ENCODE data around the gene MCM6. TPM values are rescaled to one million over a fixed set of nuclear protein-coding genes. Genes with fewer than 3 reads are reported as not detected.

Gene MCM6
- total RNA-seq, 1 experiment from 2014 or later, result 84.8 TPM

DNA sequence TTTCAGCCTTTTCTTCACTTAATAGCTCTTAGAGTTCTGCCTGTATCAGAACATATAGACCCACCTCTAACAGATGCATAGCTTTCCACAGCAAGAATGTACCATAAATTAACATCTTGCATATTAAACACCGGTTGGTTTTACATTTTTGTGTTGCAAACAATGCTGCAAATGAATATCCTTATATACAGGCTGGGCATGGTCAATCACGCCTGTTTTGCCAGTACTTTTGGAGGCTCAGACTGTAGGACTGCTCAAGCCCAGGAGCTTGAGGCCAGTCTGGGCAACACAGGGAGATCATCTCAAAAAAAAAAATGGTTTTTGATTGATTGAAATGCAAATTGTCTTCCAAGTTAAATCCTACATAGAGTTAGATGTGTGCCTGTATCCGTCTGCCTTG lies 37.7 kb downstream of the MCM6 start:
- BruUV-seq (replicated peaks), result no TSS peak
- TF ChIP-seq, protein P1, sequence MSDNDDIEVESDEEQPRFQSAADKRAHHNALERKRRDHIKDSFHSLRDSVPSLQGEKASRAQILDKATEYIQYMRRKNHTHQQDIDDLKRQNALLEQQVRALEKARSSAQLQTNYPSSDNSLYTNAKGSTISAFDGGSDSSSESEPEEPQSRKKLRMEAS (IDR thresholded peaks at IDR 0.05), result no peak
- TF ChIP-seq TCF7L2 (IDR thresholded peaks at IDR 0.05; ENCODE audit: borderline replicate concordance, extremely low read depth, insufficient read depth, insufficient read length), result no peak
- no peak for TF ChIP-seq YY1 (IDR thresholded peaks at IDR 0.05; ENCODE audit: extremely low read depth, insufficient replicate concordance, low read depth, low read length)
- TF ChIP-seq SP1 (IDR thresholded peaks at IDR 0.05; ENCODE audit: low read depth), result no peak
- TF ChIP-seq, protein P2, sequence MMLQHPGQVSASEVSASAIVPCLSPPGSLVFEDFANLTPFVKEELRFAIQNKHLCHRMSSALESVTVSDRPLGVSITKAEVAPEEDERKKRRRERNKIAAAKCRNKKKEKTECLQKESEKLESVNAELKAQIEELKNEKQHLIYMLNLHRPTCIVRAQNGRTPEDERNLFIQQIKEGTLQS (IDR thresholded peaks at IDR 0.05), result no peak
- TF ChIP-seq JUND (IDR thresholded peaks at IDR 0.05), result no peak
- TF ChIP-seq POLR2A (IDR thresholded peaks at IDR 0.05; ENCODE audit: borderline replicate concordance, extremely low read depth, insufficient read depth, insufficient read length), result no peak
- no peak for TF ChIP-seq FOSL1 (IDR thresholded peaks at IDR 0.05; ENCODE audit: low read depth)
- no peak for TF ChIP-seq RAD21 (IDR thresholded peaks at IDR 0.05; ENCODE audit: low read depth)
- no peak for TF ChIP-seq EGR1 (IDR thresholded peaks at IDR 0.05; ENCODE audit: low read depth)
- no peak for TF ChIP-seq ELF1 (IDR thresholded peaks at IDR 0.05; ENCODE audit: borderline replicate concordance, low read depth)
- TF ChIP-seq SRF (IDR thresholded peaks at IDR 0.05; ENCODE audit: low read depth), result no peak
- no peak for TF ChIP-seq SIN3A (IDR thresholded peaks at IDR 0.05; ENCODE audit: low read depth)
- TF ChIP-seq, protein P3, sequence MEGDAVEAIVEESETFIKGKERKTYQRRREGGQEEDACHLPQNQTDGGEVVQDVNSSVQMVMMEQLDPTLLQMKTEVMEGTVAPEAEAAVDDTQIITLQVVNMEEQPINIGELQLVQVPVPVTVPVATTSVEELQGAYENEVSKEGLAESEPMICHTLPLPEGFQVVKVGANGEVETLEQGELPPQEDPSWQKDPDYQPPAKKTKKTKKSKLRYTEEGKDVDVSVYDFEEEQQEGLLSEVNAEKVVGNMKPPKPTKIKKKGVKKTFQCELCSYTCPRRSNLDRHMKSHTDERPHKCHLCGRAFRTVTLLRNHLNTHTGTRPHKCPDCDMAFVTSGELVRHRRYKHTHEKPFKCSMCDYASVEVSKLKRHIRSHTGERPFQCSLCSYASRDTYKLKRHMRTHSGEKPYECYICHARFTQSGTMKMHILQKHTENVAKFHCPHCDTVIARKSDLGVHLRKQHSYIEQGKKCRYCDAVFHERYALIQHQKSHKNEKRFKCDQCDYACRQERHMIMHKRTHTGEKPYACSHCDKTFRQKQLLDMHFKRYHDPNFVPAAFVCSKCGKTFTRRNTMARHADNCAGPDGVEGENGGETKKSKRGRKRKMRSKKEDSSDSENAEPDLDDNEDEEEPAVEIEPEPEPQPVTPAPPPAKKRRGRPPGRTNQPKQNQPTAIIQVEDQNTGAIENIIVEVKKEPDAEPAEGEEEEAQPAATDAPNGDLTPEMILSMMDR (IDR thresholded peaks at IDR 0.05 in 2 of 3, conservative IDR thresholded peaks at IDR 0.05 in 1 of 3; ENCODE audit: borderline replicate concordance in 1 of 3, insufficient read depth in 1 of 3, low read depth in 2 of 3, low read length in 2 of 3), result no peak
- no peak for TF ChIP-seq ZNF274 (IDR thresholded peaks at IDR 0.05; ENCODE audit: low read depth, low read length)
- TF ChIP-seq, protein P4, sequence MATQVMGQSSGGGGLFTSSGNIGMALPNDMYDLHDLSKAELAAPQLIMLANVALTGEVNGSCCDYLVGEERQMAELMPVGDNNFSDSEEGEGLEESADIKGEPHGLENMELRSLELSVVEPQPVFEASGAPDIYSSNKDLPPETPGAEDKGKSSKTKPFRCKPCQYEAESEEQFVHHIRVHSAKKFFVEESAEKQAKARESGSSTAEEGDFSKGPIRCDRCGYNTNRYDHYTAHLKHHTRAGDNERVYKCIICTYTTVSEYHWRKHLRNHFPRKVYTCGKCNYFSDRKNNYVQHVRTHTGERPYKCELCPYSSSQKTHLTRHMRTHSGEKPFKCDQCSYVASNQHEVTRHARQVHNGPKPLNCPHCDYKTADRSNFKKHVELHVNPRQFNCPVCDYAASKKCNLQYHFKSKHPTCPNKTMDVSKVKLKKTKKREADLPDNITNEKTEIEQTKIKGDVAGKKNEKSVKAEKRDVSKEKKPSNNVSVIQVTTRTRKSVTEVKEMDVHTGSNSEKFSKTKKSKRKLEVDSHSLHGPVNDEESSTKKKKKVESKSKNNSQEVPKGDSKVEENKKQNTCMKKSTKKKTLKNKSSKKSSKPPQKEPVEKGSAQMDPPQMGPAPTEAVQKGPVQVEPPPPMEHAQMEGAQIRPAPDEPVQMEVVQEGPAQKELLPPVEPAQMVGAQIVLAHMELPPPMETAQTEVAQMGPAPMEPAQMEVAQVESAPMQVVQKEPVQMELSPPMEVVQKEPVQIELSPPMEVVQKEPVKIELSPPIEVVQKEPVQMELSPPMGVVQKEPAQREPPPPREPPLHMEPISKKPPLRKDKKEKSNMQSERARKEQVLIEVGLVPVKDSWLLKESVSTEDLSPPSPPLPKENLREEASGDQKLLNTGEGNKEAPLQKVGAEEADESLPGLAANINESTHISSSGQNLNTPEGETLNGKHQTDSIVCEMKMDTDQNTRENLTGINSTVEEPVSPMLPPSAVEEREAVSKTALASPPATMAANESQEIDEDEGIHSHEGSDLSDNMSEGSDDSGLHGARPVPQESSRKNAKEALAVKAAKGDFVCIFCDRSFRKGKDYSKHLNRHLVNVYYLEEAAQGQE (IDR thresholded peaks at IDR 0.05; ENCODE audit: low read depth), result no peak

More for the DNA sequence above, 37.7 kb downstream of the MCM6 start:
- no peaks in the 10 kb centered on the region for H3K9me3 ChIP-seq (ENCODE audit: control insufficient read depth in 1 of 2, insufficient read depth in 1 of 2, low read depth in 1 of 2, low read length in 2 of 2)
- peaks cover 14 to 24% of the 10 kb centered on the region in 2 experiments; a peak in 2 of 4 replicates for H3K36me3 ChIP-seq (ENCODE audit: control insufficient read depth in 1 of 2, insufficient read depth in 2 of 2, low read length in 2 of 2)
- H3K9me2 ChIP-seq (ENCODE audit: insufficient read depth), result no peaks in the 10 kb centered on the region
- CTCF ChIA-PET, result no interaction called here
- no peak overlapping the region for H2AFZ ChIP-seq (ENCODE audit: low read depth, low read length, poor library complexity, severe bottlenecking)
- no peak overlapping the region for H3K4me2 ChIP-seq (ENCODE audit: low read length)
- ATAC-seq, result no peak
- RAD21 ChIA-PET (ENCODE audit: low non-redundant PET in 1 of 2, low total read pairs in 2 of 2, uncharacterized antibody in 2 of 2, unreplicated experiment in 2 of 2), result no interaction called here
- H3K27me3 ChIP-seq (ENCODE audit: insufficient read depth, low read length), result no peaks in the 10 kb centered on the region
- no peaks in the 10 kb centered on the region for H4K20me1 ChIP-seq (ENCODE audit: insufficient read depth)
- no peak for DNase-seq (ENCODE audit: low read depth, low spot score)
- H3K9ac ChIP-seq (ENCODE audit: low read length), result no peak overlapping the region
- H3K79me2 ChIP-seq (ENCODE audit: insufficient read depth, low read length), result no peaks in the 10 kb centered on the region
- POLR2A ChIA-PET, result no interaction called here
- H3K4me3 ChIP-seq (replicated peaks in 1 of 2; ENCODE audit: low read depth in 1 of 2, low read length in 2 of 2), result no peak overlapping the region
- no peaks in the 10 kb centered on the region for H3K4me1 ChIP-seq (ENCODE audit: control insufficient read depth in 1 of 2, insufficient read depth in 2 of 2, low read length in 2 of 2)
- intact Hi-C loops (cut with micrococcal nuclease), result no loop called here
- H3K27ac ChIP-seq (ENCODE audit: low read depth, low read length), result no peak overlapping the region

Measured in HCT116 (cell line).